GM23338 (cell line): ENCODE results near the gene RUNDC3A. TPM values are rescaled to one million over a fixed set of nuclear protein-coding genes. Genes with fewer than 3 reads are reported as not detected.

Experiments
- ATAC-seq: fragments of 200-7000 bp; cut with Tn5 transposase; 3 replicates; pipeline ENCODE4 v1.9.1; 2020
- DNase-seq: peaks from one replicate; pipeline ENCODE4 v3.0.0-alpha.2; 2015; ENCODE audit warnings: low spot score
- H2AFZ ChIP-seq: fragments of 200-600 bp; sonication (generic); 2 replicates; pipeline ENCODE4 v1.8.0; 2016; ENCODE audit warnings: antibody characterized with exemption, mild to moderate bottlenecking, moderate library complexity
- H3F3A ChIP-seq: fragments of 200-600 bp; sonication (generic); replicated peaks from 2 replicates; pipeline ENCODE4 v1.8.0; 2017; ENCODE audit warnings: antibody characterized with exemption, mixed run types, low read depth
- H3K27ac ChIP-seq: fragments of 200-600 bp; sonication (generic); 2 replicates; pipeline ENCODE4 v1.6.1; 2016; ENCODE audit warnings: low read depth
- H3K27me3 ChIP-seq: fragments of 200-600 bp; sonication (generic); 2 replicates; pipeline ENCODE4 v1.8.0; 2016; ENCODE audit warnings: mild to moderate bottlenecking, mixed run types, moderate library complexity; ENCODE audit not compliant: insufficient read depth
- H3K36me3 ChIP-seq: fragments of 200-600 bp; sonication (generic); 2 replicates; pipeline ENCODE4 v1.8.0; 2016; ENCODE audit warnings: mild to moderate bottlenecking; ENCODE audit not compliant: insufficient read depth
- H3K4me1 ChIP-seq: fragments of 200-600 bp; sonication (generic); 2 replicates; pipeline ENCODE4 v1.8.0; 2016; ENCODE audit warnings: mild to moderate bottlenecking, moderate library complexity; ENCODE audit not compliant: insufficient read depth
- H3K4me2 ChIP-seq: fragments of 200-600 bp; sonication (generic); 2 replicates; pipeline ENCODE4 v1.7.1; 2017; ENCODE audit warnings: mixed run types
- H3K4me3 ChIP-seq: fragments of 200-600 bp; sonication (generic); 2 replicates; pipeline ENCODE4 v1.6.1; 2016; ENCODE audit warnings: mixed run types
- H3K79me2 ChIP-seq: fragments of 200-600 bp; sonication (generic); replicated peaks from 2 replicates; pipeline ENCODE4 v1.8.0; 2017; ENCODE audit warnings: mild to moderate bottlenecking; ENCODE audit not compliant: insufficient read depth
- H3K9me2 ChIP-seq: fragments of 200-600 bp; sonication (generic); 2 replicates; pipeline ENCODE4 v1.8.0; 2017; ENCODE audit not compliant: insufficient read depth
- H4K20me1 ChIP-seq: fragments of 200-600 bp; sonication (generic); replicated peaks from 2 replicates; pipeline ENCODE4 v1.8.0; 2017; ENCODE audit warnings: mild to moderate bottlenecking; ENCODE audit not compliant: insufficient read depth
- H3K27ac Mint-ChIP-seq: 2 replicates; pipeline ENCODE4 v1.8.0; 2020; ENCODE audit warnings: inconsistent platforms, mild to moderate bottlenecking, moderate library complexity, mixed read lengths
- H3K27me3 Mint-ChIP-seq: 3 replicates; pipeline ENCODE4 v1.8.0; 2022; ENCODE audit warnings: low read depth, mild to moderate bottlenecking, moderate library complexity, mixed read lengths, inconsistent platforms; ENCODE audit not compliant: insufficient read depth, poor library complexity
- H3K36me3 Mint-ChIP-seq: 3 replicates; pipeline ENCODE4 v1.8.0; 2021; ENCODE audit warnings: low read depth, mild to moderate bottlenecking, inconsistent platforms, moderate library complexity, mixed read lengths
- H3K4me1 Mint-ChIP-seq: 3 replicates; pipeline ENCODE4 v1.8.0; 2020; ENCODE audit warnings: mild to moderate bottlenecking, inconsistent platforms, mixed read lengths
- H3K4me3 Mint-ChIP-seq: 3 replicates; pipeline ENCODE4 v1.8.0; 2021; ENCODE audit warnings: moderate library complexity, mild to moderate bottlenecking, inconsistent platforms, mixed read lengths
- H3K9me3 Mint-ChIP-seq: 3 replicates; pipeline ENCODE4 v1.8.0; 2020; ENCODE audit warnings: moderate library complexity, mild to moderate bottlenecking, inconsistent platforms, mixed read lengths
- ETS1 ChIP-seq: IDR thresholded peaks from 2 replicates; pipeline ENCODE4 v1.6.1; 2016; ENCODE audit warnings: antibody characterized with exemption
- EZH2 ChIP-seq: fragments of 200-600 bp; sonication (generic); IDR thresholded peaks from one replicate; pipeline ENCODE4 v1.8.0; 2017; ENCODE audit warnings: antibody characterized with exemption, mild to moderate bottlenecking, low read depth; ENCODE audit not compliant: unreplicated experiment
- EZH2phosphoT487 ChIP-seq: fragments of 200-600 bp; sonication (generic); IDR thresholded peaks from one replicate; pipeline ENCODE4 v1.8.1; 2018; ENCODE audit warnings: antibody characterized with exemption; ENCODE audit not compliant: unreplicated experiment
- JUNB ChIP-seq: IDR thresholded peaks from one replicate; pipeline ENCODE4 v1.6.1; 2016; ENCODE audit warnings: antibody characterized with exemption; ENCODE audit not compliant: unreplicated experiment
- POLR2AphosphoS5 ChIP-seq: IDR thresholded peaks from 2 replicates; pipeline ENCODE4 v1.6.1; 2016; ENCODE audit warnings: antibody characterized with exemption, low read depth
- STAT1 ChIP-seq: IDR thresholded peaks from one replicate; pipeline ENCODE4 v1.6.1; 2016; ENCODE audit warnings: antibody characterized with exemption; ENCODE audit not compliant: unreplicated experiment
- ZNF114 ChIP-seq: fragments of 250-450 bp; sonication (Bioruptor Pico); IDR thresholded peaks from 2 replicates; pipeline ENCODE4 v1.5.0; 2020; ENCODE audit warnings: mild to moderate bottlenecking, moderate library complexity
- ZNF331 ChIP-seq: fragments of 250-450 bp; sonication (Bioruptor Pico); IDR thresholded peaks from 2 replicates; pipeline ENCODE4 v1.5.0; 2020; ENCODE audit warnings: low read depth, mild to moderate bottlenecking, moderate library complexity
- ZNF462 ChIP-seq: fragments of 250-450 bp; sonication (Bioruptor Pico); IDR thresholded peaks from 2 replicates; pipeline ENCODE4 v1.5.0; 2020; ENCODE audit warnings: mild to moderate bottlenecking, moderate library complexity
- polyA plus RNA-seq: library from polyadenylated mRNA; unstranded; fragments of >200 nt; fragmentation: Nextera tagmentation; extraction: Ambion mirVana; gene quantifications from 2 replicates; pipeline ENCODE4 v1.2.1, GENCODE V29; 2016
- total RNA-seq: library from RNA; depleted of rRNA; stranded (reverse); fragments of >200 nt; shearing (Covaris generic); gene quantifications from 2 replicates; pipeline ENCODE4 v1.2.3, GENCODE V29; 2014
- TF ChIP-seq, protein P1 (sequence below): IDR thresholded peaks from one replicate; pipeline ENCODE4 v1.6.1; 2018; ENCODE audit warnings: antibody characterized with exemption; ENCODE audit not compliant: unreplicated experiment

The RUNDC3A gene
- total and polyA plus RNA-seq, 2 experiments from 2014 or later, result 3.7 to 5.5 TPM

DNA sequence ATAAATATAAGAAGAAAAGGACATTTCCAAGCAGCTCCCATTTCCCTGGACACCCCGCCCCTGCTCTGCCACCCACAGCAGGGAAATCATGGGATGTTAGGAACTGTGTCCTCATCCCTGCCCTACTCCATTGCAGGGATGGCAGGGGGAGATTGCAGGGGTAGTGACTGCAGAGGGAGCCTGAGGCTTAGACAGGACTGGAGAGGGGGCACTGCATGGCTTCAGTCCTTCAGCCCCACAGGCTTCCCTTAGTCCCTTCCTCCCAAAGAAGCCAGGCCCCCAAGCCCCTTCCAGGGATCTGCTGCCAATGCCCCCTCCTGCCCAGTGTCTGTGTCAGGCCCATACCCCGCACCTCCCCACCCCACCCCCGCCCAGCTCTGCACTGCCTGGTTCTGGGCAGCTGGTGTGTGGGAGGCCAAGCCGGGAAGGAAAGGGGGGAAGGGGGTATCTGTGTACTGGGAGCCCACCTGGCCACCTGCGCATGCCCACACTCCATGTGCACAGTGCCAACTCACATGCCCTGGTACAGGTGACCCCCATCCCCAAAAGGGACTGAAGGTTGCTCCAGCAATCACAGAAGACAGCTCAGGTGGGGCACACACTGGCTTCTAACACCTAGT lies 3.3 kb downstream of the RUNDC3A start:
- TF ChIP-seq ZNF331 (CRISPR knock-in tag) (no peak), POLR2AphosphoS5 (no peak), ZNF114 (CRISPR knock-in tag) (no peak), STAT1 (no peak), EZH2 (no peak), ZNF462 (no peak), EZH2phosphoT487 (no peak), JUNB (no peak), ETS1 (no peak)
- TF ChIP-seq, protein P1, sequence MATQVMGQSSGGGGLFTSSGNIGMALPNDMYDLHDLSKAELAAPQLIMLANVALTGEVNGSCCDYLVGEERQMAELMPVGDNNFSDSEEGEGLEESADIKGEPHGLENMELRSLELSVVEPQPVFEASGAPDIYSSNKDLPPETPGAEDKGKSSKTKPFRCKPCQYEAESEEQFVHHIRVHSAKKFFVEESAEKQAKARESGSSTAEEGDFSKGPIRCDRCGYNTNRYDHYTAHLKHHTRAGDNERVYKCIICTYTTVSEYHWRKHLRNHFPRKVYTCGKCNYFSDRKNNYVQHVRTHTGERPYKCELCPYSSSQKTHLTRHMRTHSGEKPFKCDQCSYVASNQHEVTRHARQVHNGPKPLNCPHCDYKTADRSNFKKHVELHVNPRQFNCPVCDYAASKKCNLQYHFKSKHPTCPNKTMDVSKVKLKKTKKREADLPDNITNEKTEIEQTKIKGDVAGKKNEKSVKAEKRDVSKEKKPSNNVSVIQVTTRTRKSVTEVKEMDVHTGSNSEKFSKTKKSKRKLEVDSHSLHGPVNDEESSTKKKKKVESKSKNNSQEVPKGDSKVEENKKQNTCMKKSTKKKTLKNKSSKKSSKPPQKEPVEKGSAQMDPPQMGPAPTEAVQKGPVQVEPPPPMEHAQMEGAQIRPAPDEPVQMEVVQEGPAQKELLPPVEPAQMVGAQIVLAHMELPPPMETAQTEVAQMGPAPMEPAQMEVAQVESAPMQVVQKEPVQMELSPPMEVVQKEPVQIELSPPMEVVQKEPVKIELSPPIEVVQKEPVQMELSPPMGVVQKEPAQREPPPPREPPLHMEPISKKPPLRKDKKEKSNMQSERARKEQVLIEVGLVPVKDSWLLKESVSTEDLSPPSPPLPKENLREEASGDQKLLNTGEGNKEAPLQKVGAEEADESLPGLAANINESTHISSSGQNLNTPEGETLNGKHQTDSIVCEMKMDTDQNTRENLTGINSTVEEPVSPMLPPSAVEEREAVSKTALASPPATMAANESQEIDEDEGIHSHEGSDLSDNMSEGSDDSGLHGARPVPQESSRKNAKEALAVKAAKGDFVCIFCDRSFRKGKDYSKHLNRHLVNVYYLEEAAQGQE, result no peak
- no peak overlapping the region for H3K27ac ChIP-seq
- no peak overlapping the region for H2AFZ ChIP-seq
- no peaks in the 10 kb centered on the region for H3K36me3 ChIP-seq
- ATAC-seq (no peak), DNase-seq (no peak)
- peaks cover 55% of the 10 kb centered on the region for H3K4me1 Mint-ChIP-seq
- H3K4me3 Mint-ChIP-seq, result no peak overlapping the region
- no peaks in the 10 kb centered on the region; the same call in 2 of the 3 replicates for H3K9me3 Mint-ChIP-seq
- no peak overlapping the region for H3K4me3 ChIP-seq
- peaks cover 22% of the 10 kb centered on the region; the same call in 1 of the 2 replicates for H3K4me1 ChIP-seq
- no peak overlapping the region for H3K27ac Mint-ChIP-seq
- H4K20me1 ChIP-seq, result 0 out of 2 replicates have a peak, but pooled peaks cover 3% of the 10 kb centered on the region
- peaks cover 25% of the 10 kb centered on the region for H3K27me3 ChIP-seq
- no peaks in the 10 kb centered on the region for H3K36me3 Mint-ChIP-seq
- no peaks in the 10 kb centered on the region for H3K79me2 ChIP-seq
- H3K4me2 ChIP-seq, result peak overlapping the region; percentile 68
- H3K27me3 Mint-ChIP-seq, result peaks cover 45% of the 10 kb centered on the region
- peaks cover 16% of the 10 kb centered on the region; the same call in 1 of the 2 replicates for H3F3A ChIP-seq
- H3K9me2 ChIP-seq, result no peaks in the 10 kb centered on the region
